Astrocyte (in vitro differentiated cells and primary cell): Measurements from ENCODE around the gene SUPT3H.

Experiments
- EZH2 ChIP-seq: IDR thresholded peaks from 2 replicates; pipeline ENCODE4 v1.6.1; 2012; ENCODE audit warnings: mild to moderate bottlenecking, low read length, inconsistent platforms; ENCODE audit not compliant: insufficient read depth
- TF ChIP-seq, protein P1 (sequence below): IDR thresholded peaks from 2 replicates; pipeline ENCODE4 v1.5.1; 2011; ENCODE audit warnings: low read depth, mild to moderate bottlenecking, inconsistent platforms, low read length, moderate library complexity; ENCODE audit not compliant: insufficient read depth

DNA sequence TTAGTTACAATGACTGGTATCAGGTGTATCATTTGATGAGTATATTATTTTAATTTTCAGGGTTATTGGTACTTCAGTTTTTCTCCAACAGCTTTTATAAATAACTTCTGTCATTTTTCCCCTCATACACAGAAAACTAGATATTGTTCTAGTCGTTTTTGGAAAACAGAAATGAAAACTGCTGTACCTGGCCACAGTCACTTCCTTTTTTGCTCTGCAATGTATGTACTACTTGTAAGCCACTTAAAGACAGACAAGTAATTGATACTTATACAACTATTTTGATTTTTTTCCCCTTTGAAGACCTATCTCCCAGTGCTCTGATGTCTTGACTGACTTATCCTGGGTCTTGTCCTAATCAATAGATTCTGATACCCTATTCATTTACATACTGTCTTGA lies 268.2 kb downstream of the SUPT3H start:
- TF ChIP-seq, protein P1, sequence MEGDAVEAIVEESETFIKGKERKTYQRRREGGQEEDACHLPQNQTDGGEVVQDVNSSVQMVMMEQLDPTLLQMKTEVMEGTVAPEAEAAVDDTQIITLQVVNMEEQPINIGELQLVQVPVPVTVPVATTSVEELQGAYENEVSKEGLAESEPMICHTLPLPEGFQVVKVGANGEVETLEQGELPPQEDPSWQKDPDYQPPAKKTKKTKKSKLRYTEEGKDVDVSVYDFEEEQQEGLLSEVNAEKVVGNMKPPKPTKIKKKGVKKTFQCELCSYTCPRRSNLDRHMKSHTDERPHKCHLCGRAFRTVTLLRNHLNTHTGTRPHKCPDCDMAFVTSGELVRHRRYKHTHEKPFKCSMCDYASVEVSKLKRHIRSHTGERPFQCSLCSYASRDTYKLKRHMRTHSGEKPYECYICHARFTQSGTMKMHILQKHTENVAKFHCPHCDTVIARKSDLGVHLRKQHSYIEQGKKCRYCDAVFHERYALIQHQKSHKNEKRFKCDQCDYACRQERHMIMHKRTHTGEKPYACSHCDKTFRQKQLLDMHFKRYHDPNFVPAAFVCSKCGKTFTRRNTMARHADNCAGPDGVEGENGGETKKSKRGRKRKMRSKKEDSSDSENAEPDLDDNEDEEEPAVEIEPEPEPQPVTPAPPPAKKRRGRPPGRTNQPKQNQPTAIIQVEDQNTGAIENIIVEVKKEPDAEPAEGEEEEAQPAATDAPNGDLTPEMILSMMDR: no peak
- TF ChIP-seq EZH2: no peak
